GM18873 (cell line): ENCODE results near the gene CCDC40.

Experiments
- ATAC-seq: cut with Tn5 transposase; IDR thresholded peaks from one replicate; pipeline ENCODE4 v1.9.1; 2021; ENCODE audit warnings: mild to moderate bottlenecking, moderate library complexity, moderate number of reproducible peaks; ENCODE audit not compliant: unreplicated experiment, low FRiP score

The CCDC40 gene

DNA sequence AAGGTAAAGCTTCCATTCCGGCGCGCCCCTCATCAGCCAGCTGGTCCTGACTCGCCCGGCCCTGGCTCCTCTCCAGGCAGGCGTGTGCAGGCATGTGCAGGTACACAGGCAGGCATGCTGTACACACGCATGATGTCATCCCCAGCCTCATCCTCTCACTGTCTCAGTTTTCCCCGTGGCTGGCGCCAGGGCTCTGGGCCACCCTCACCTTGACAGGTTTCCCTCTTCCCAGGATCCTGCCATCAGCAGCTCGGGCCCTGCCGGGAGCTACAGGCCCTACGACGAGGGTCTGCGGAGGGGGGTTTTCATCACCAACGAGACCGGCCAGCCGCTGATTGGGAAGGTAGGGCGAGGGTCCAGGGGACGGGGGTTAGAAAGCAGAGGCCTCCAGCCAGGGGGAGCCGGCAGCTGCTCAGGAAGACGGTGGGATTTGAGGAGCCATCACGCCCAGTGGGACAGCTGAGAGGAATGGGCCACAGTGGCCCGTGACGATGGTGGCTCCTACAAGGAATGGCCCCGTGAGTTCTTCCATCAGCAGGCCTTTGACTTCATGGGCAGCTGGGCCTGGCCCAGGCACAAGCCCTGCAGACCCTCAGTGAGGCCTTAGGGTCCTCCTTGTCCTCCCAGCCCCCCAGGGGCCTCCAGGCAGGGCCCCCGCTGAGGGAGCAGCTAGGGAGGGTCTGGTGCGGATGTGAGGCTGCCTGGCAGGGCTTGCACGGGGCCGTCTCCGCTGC, 73.4 kb downstream of the CCDC40 start:
- ATAC-seq: no peak

DNA sequence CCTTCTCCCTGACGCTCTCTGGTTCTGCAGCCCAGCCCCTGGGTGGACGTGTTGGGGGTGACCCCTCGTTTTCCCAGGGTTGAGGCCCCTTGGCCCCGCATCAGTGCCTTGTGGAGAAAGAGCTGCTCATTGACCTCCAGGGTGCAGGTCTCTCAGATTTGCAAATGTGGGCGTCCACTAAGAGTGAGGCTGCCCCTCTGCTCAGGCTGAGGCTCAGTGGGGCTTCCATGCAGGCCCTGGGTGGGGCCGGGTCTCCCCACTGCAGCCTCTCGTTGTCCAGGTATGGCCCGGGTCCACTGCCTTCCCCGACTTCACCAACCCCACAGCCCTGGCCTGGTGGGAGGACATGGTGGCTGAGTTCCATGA, 74.0 kb downstream of the CCDC40 start:
- ATAC-seq: no peak

DNA sequence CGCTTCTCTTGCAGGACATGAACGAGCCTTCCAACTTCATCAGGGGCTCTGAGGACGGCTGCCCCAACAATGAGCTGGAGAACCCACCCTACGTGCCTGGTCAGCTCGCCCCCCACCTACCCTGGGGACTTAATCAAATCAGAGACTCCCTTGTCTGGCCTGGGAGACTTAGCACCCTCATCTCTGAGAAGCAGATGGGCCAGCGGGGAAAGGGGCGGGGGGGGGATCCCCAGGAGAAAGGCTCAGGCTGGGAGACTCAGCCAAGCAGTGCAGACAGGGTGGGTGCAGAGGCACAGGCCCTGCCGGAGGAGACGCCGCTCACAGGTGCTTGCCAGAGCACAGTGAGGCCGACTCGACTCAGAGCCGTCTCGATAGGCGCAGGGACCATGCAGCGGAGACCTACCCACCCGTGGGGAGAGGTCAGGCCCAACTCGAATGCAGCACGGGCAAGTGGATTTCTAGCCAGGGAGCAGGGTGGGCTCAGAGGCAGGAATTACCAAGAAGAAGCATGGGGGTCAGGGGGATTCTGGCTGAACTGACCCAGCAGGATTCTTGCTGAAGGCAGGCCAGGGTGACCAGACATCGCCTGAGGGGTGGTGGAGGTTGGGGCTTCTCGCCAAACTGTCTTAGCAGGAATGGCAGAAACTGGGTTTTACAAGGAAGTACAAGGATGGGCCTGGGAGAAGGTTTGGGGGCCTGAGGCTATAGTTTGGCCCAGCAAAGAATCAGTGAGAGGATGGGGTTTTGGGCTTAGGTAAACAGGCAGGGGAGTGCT, 74.7 kb downstream of the CCDC40 start:
- no peak for ATAC-seq

DNA sequence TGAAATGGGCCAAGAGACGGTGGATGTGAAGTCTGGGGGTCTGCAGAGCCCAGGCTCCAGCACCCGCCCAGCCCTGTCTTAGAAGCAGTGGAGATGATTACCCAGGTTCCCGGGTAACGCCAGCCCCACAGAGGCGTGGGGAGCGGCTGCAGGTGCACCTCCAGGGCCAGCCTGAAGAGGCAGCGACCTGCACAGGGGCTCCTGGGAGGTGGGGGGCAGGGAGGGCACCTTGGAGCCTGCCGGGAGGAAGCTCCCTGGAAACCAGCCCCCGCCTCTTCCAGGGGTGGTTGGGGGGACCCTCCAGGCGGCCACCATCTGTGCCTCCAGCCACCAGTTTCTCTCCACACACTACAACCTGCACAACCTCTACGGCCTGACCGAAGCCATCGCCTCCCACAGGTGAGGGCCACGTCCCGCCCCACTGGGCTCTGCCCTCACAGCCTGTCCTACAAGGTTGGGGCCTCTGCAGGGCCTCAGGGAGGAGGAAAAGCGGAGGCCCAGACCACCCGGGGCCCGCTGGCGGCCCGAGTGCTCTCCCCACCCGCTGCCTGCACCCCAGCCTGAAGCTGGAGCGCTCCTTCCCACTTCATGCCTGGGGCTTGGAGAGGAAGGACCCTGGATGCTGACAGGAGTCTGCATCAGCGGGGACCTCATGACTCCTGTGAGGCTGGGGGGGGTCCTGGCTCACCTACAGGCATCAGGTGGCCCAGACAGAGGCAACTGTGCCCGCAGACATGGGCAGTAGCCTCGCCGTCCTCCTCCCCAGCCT, 75.4 kb downstream of the CCDC40 start:
- ATAC-seq: no peak

DNA sequence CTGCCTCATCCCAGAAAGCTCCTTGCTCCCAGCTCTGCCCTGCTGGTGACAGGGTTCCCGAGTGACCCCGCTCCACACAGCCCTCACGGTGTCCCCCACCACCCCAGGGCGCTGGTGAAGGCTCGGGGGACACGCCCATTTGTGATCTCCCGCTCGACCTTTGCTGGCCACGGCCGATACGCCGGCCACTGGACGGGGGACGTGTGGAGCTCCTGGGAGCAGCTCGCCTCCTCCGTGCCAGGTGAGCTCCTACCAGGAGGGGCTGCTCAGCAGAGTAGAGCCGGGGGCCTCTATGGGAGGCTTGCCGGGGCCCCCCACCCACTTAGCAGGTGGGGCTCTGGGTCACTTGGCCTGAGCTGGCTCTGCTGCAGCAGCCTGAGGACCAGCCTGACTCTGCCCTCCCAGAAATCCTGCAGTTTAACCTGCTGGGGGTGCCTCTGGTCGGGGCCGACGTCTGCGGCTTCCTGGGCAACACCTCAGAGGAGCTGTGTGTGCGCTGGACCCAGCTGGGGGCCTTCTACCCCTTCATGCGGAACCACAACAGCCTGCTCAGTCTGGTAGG, 76.1 kb downstream of the CCDC40 start:
- ATAC-seq: no peak

DNA sequence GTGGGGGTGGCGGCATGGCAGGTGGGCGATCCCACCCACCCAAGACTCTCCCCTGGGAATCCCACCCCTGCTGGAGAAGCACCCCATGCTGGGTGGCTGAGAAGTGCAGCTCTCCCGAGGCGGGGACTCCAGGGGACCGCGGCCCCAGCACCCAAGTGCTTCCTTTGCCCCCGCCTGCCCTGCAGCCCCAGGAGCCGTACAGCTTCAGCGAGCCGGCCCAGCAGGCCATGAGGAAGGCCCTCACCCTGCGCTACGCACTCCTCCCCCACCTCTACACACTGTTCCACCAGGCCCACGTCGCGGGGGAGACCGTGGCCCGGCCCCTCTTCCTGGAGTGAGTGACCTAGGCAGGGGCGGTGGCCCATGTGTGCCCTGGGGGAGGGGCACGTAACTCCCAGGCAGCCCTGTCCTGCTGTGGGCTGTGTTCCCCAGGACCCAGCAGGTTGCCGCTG, 76.6 kb downstream of the CCDC40 start:
- no peak for ATAC-seq

DNA sequence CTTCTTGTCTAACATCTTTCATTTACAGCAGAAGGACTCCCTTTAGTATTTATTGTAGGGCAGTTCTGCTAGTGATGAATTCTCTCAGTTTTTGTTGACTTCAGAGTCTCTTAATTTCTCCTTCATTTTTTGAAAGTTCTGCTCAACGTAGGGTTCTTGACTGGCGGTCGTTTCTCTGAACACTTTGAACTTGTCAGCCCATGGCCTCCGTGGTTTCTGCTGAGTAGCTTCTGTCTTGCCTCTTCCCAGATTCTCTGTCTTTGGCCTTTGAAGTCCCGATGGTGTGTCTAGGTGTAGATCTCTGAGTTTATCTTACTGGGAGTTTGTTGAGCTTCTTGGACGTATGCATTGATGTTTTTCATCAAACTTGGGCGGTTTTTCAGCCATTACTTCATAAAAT, 78.3 kb downstream of the CCDC40 start:
- no peak for ATAC-seq

DNA sequence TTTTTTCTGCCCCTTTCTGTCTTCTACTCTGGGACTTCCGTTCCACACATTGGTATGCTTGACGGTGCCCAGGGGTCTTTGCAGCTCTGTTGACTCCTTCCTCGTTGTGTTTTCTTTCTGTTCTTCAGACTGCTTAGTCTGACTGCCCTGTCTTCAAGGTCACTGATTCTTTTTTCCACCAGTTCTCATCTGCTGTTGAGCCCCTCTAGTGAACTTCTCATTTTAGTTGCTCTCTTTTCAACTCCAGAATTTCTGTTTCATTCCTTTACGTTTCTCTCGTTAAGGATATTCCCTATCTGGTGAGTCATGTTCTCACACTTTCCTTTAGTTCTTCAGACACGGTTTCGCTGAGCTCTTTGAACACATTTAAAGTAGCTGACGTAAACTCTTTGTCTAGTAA, 78.7 kb downstream of the CCDC40 start:
- no peak for ATAC-seq

DNA sequence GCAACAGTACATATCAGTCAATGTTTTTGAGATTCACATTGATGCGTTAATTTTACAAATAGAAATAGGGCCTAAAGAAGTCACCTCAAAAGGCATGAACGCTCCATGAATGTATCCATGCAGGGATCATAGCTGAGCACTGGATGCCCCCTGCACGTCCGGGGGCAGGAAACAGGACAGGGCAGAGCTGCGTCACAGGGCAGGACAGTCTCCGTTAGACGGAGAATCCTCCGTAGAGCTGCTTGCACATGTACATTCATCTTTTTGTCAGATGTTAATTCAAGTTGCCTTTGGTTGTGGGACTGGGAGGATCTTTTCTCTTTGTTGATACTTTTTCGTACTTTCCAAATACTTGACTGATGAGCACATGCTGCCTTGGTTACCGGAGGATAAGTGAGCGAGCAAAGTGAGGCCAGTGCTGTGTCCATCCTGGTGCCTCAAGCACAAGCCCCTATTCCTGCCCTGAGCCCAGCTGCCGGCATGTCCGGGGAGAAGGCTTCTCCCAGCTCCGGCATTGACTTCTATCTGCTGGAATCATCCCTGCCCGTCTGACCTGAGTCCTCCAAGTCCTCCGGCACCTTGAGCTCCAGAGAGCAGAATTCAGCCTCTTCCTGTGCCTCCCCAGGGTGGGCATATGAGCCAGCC, 80.0 kb downstream of the CCDC40 start:
- ATAC-seq: no peak

DNA sequence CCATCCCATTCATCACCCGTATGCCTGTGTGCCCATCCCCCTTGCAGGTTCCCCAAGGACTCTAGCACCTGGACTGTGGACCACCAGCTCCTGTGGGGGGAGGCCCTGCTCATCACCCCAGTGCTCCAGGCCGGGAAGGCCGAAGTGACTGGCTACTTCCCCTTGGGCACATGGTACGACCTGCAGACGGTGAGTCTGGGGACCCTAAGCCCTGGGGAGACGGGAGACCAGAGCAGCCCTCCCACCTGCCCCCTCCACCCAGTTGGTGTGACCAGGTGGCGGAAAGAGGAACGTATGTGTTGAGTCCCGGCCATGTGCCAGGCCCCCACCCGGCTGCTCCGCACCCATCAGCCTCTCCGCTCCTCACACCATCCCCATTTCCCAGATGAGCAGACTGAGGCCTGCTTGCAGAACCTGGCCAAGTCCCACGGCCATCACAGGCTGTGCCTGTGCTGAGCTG, 80.5 kb downstream of the CCDC40 start:
- ATAC-seq: no peak

DNA sequence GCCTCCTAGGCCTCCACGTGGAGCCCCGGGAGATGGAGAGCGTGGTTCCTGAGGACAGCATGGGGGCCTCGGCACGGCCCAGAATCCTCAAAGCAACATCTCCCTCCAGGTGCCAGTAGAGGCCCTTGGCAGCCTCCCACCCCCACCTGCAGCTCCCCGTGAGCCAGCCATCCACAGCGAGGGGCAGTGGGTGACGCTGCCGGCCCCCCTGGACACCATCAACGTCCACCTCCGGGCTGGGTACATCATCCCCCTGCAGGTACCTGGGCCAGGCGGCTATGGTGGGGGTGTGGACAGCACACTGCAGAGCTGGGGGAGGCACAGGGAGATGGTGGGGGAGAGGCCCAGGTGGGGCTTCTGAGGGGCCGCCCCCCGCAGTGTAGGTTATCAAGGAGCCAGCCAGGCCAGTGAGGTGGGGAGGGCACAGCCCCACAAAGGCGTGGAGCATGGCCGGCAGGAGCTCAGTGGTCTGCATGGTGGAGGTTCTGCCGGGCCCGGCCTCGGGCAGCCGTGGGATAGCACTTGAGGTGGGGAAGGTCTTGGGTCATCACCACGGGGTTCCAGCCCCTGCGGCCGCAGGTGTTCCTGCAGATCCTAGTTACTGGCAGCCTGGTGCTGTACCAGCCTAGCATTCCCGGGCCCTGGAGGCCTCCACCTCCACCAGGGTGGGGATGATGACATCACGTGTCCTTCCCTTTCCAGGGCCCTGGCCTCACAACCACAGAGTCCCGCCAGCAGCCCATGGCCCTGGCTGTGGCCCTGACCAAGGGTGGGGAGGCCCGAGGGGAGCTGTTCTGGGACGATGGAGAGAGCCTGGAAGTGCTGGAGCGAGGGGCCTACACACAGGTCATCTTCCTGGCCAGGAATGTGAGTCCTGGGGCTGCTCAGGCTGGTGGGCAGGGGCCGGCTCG, 81.3 kb downstream of the CCDC40 start:
- no peak for ATAC-seq

DNA sequence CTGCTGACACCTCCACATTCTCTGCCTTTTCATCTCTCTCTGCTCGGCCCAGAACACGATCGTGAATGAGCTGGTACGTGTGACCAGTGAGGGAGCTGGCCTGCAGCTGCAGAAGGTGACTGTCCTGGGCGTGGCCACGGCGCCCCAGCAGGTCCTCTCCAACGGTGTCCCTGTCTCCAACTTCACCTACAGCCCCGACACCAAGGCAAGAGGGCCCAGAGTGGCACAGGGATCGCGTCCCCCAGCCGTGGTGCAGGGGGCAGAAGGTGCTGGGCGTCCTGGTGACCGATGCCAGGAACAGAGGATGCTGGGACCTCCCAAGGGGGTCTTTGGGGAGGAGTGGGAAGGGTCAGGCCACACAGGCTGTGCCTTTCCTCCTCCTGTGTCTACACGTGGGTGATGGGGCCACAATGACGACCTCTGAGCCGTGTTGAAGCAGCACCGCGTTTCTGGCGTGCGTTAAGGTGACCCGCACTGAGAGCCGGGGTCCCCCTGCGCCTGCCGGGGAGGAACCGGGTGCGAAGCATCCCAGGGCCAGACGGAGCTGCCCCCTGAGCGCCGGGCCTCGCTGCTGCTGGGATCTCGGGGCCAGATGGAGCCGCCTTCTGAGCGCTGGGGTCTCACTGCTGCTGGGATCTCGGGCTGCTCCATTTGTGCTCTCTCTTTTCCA, 82.3 kb downstream of the CCDC40 start:
- ATAC-seq: no peak

DNA sequence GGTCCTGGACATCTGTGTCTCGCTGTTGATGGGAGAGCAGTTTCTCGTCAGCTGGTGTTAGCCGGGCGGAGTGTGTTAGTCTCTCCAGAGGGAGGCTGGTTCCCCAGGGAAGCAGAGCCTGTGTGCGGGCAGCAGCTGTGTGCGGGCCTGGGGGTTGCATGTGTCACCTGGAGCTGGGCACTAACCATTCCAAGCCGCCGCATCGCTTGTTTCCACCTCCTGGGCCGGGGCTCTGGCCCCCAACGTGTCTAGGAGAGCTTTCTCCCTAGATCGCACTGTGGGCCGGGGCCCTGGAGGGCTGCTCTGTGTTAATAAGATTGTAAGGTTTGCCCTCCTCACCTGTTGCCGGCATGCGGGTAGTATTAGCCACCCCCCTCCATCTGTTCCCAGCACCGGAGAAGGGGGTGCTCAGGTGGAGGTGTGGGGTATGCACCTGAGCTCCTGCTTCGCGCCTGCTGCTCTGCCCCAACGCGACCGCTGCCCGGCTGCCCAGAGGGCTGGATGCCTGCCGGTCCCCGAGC, 82.9 kb downstream of the CCDC40 start:
- ATAC-seq: no peak

DNA sequence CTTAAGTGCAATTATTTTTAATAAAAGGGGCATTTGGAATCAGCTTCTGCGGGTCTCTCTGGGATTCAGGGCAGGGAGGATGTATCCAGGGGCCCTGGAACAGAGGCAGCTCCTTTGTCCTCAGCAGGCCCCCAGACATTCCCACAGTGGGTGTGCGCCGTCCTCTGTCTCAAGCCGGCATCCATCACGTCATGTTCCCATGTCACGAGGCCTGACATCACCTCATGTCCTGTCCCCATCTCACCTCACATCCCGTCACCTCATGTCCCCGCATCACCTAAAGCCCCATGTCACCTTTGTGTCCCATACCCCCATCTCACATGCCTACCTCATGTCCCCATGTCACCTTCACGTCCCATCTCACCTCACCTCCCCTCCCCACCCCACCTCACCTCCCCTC, 83.4 kb downstream of the CCDC40 start:
- ATAC-seq: no peak

DNA sequence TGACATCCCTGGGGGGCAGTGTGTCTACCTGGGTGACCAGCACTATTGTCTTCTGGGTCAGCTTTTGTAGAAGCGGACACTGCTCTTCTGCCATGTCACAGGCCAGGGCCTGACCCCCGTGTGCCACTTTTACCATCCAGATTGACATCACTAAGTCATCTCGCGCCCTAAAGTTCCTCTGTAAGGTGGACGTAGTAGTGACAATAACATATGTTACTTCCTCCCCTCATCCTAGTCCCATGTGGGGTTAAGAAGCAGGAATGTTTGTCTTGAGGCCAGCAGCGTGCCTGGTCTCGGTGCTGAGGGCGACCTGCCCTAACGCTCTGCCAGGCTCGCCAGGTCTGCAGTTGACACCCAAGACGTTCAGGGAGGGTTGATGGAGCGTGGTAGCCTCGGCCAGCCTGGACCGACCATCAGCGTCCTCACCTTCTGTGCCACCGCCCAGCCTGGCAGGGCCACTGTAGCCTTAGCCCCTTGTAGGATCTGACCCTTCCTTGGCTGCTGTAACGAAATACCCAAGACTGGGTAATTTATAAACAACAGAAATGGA, 85.7 kb downstream of the CCDC40 start:
- no peak for ATAC-seq

DNA sequence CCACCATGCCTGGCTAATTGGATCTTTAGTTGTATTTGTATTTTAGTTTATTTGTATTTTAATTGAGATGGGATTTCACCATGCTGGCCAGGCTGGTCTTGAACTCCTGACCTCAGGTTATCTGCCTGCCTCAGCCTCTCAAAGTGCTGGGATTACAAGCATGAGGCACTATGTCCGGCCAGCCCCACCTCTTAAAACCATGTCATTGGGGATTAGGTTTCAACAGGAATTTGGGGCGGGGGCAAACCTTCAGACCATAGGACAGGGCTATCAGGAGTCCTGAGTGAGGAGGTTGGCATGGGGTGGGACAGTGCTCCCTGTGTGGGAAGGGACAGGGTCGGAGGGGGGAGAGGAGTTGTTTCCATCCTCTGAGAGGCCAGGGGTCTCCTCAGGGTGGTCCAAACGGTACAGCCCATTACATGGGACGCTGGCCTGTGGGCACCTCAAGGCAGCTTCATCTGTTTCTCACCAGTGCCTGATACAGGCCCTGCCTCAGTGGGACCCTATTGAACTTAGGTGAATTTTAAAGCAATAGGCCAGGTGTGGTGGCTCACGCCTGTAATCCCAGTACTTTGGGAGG, 86.6 kb downstream of the CCDC40 start:
- no peak for ATAC-seq

DNA sequence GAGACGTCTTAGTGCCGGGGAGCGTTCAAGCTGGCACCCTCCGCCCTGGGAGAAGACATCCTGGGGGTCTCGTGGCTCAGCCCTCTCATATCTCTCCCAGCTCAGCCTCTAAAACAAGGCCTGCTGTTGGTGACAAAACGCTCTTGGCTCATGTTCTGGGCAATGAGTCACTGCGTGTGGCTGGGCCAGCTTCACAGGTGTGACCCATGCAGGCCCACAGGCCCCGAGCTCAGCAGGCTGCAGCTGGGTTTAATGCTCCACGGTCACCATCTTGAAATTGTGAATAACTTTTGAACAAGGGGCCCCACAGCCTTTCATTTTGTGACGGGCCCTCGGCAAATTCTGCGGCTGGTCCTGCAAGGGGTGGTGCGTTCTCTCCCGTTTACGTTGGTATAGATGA, 87.3 kb downstream of the CCDC40 start:
- no peak for ATAC-seq
